HG02938 (cell line): ENCODE results near the gene ACTN3.
"Not testable (repeated sequence)": the region's sequence is repeated elsewhere in the genome, so short reads cannot be mapped to it uniquely, and the experiment has no call there.

Experiments
- ATAC-seq: cut with Tn5 transposase; IDR thresholded peaks from one replicate; pipeline ENCODE4 v1.9.1; 2021; ENCODE audit warnings: mild to moderate bottlenecking, moderate library complexity; ENCODE audit not compliant: unreplicated experiment

Gene ACTN3

DNA sequence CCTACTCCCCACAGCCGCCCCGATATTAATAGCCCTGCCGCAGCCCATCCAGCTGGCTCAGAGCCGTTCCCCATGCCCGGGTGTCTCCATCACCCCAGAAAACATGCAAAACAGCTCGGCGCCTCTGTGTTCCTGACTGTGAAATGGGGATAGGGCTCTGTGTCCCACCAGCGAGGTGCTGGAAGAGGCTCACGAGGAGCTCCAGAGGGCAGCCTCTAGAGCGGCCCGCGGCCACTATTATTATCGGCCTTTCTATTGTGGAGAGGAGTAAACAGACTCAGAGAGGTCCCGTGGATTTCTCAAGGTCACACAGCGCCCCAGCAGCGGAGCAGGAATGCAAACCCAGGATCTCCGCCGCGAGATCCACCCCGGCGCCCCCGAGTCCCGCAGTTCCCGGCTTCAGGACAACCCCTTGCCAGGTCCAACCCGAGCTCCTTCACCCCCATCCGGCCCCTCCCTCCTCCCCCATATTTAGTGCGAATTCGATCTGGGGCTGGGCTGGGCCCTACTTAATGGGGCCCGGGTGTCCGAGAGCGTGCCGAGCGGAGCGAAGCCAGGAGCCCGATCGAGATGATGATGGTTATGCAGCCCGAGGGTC lies at the start of gene ACTN3:
Gene ACTN3 (plus strand): TSS at position 536 of the 598 bp plus-strand sequence. CDS start 35 bp downstream, at position 571.
- ATAC-seq = peak; percentile 9

DNA sequence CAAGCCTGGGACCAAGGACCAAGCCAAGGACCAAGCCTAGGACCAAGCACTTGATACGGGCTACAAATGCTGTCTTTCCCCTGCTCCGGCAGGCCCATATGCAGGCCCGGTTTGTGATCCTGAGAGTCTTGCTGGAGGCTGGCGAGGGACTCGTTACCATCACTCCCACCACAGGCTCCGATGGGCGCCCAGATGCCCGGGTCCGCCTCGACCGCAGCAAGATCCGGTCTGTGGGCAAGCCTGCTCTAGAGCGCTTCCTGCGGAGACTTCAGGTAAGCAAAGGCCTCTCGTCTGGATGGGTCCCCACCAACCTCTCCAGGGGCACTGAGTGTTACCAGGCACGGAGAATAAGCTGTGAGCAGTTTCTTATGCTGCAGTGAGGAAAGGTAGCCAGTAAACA lies 49.5 kb upstream of the ACTN3 start:
- ATAC-seq = no peak

DNA sequence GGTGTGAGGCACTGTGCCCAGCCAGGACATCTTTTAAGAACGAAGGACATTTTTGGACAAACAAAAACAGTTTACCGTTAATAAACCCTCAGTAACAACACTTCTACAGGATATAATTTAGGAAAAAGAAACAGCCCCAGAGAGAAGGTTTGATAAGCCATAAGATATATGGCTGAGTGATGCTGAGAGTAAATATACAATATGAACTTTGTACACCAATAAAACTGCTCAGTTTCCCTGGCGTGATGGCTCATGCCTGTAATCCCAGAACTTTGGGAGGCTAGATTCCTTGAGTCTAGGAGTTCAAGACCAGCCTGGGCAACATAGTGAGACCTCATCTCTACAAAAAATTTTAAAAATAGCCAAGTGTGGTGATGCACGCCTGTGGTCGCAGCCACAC lies 48.2 kb upstream of the ACTN3 start:
- no peak for ATAC-seq

DNA sequence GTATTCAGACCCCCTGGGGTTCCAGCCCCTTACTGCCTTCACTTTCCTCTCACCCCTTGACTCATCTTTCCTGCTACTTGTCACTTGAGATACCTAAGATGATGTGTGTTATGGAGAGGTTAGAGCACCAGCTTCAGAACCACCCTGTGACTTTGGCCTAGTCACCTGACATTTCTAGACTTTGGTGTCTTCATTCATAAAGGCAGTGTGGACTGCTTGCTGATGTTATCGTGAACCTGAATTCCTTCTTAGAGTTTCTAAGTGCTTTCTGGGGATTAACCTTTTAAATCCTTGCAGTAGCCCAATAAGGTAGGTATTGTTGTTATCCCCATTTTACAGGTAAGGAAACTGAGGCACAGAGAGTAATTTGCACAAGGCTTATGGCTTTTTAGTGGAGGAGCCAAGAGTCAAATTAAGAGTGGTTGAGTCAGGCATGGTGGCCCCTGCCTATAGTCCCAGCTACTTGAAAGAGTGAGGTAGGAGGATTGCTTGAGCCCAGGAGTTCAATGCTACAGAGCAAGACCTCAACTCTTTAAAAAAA lies 41.4 kb upstream of the ACTN3 start:
- ATAC-seq = no peak

DNA sequence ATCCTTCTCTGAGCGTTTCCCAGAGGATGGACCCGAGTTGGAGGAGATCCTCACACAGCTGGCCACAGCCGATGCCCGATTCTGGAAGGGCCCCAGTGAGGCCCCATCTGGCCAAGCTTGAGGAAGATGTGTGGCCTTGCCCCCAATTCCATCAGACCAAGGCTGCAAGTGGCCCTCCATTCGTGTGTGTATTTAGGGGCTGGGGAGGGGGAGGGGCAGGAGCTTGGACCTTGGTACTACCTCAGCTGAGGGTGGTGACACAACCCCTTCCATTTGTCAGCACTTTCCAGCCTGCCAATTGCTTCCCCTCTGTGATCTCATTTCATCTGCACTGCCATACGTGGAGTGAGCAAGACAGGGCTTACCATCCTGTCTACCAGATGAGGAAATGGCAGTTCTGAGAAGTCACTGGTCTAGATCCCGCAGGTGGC lies 37.6 kb upstream of the ACTN3 start:
- no peak for ATAC-seq

DNA sequence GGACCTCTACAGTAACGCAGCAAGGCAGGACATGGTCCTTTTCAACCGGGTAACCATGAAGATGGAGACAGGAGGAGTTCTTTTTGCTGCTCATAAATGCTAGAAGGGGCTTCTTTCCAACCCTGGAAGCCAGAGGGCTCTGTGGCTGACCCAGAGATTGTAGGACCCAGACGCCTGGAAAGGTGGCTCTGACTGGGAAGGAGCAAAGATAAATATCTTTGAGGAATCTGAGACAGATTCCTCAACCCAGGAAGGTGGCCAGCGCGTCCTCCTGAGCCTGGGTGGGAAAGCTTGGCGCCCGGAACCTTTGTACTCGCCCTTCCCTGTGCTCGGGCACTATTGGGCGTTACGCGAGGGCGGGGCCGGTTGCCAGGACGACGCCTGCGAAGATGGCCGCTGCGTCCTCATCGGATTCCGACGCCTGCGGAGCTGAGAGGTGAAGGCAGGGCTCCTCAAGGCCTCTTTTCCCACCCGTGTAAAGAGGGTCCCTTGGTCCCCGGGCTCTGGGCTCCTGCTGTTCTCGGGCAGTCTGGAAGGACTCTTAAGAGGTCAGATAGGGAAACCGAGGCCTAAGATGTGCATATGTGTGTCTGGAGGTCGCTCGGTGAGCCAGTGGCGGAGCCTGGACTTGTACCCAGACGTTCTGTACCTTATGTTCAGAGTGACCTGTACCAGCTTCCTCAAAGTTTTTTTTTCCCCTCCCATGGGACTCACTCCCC lies 36.3 kb upstream of the ACTN3 start, which contains the start of gene BBS1:
Gene BBS1 (plus strand): TSS at position 365 of the 719 bp plus-strand sequence. CDS start 25 bp downstream, at position 390.
- ATAC-seq = peak; percentile 78

DNA sequence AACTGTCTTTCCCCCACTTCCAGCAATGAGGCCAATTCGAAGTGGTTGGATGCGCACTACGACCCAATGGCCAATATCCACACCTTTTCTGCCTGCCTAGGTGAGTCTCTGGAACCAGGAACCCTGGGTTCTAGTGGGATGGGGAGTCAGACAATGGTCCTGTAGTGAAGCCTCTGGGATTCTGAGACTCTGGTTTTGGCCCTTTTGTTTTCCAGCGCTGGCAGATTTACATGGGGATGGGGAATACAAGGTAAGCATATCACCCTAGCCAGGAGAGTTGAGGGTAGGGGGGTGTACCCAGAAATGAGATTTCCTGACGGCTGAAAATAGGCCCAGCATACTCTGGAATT lies 35.7 kb upstream of the ACTN3 start:
- ATAC-seq = no peak

DNA sequence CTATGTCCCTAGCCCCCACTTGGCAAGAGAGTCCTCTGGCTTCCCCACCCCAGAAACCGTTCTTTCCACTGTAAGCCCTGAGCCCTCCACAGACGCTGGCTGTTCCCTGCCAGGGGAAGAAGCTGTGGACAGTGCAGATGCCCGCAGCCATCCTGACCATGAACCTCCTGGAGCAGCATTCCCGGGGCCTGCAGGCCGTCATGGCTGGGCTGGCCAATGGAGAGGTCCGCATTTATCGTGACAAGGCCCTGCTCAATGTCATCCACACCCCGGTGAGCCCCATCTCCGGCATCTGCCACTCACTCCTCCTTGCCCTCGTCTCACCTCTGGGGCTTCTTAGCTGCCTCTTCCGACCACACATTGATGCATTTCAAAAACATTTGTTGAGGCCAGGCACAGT lies 23.1 kb upstream of the ACTN3 start:
- ATAC-seq = no peak

DNA sequence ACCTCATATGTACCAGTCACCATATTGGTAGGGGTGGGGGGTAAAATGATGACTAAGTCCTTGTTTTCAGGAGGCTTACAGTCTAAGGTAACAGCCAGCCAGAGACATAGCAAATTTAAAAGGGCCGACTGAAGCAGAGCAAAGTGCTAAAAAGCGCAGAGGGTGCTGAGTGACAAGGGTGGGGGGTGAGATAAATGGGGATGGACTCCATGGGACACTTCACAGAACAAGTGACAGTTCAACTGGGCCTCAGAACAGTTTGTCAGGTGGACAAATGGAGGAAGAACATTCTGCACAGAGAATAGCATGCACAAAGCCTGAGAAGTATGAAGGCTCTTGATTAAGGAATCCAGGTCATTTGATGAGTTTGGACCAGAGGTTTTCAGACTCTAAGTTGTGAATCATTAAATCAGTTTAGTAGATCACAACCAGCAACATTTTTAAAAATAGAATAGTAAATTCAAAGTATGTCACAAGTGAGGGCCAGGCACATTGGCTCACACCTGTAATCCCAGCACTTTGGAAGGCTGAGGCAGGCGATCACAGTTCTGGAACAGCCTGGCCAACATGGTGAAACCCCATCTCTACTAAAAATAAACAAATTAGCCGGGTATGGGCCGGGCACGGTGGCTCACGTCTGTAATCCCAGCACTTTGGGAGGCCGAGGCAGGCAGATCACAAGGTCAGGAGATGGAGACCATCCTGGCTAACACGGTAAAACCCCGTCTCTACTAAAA lies 22.2 kb upstream of the ACTN3 start:
- ATAC-seq = no peak

DNA sequence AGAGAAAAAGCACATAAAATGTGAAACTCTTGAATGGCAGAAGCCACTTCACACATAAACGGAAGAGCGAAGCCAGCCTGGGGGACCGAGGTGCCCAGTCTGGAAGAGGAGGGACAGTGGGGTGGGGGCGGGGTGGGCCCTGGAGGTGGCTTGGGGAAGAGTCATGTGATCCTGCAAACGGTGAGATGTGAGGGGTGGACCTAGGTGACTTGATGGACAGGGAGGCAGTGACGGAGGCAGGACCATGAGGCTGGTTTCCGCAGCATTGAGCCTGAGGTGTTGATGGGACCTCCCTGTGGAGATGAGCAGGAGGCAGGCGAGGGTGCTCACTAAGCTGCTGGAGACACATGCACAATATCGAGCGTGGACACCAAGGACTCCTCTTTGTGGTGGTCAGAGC lies 17.6 kb upstream of the ACTN3 start:
- ATAC-seq = no peak

DNA sequence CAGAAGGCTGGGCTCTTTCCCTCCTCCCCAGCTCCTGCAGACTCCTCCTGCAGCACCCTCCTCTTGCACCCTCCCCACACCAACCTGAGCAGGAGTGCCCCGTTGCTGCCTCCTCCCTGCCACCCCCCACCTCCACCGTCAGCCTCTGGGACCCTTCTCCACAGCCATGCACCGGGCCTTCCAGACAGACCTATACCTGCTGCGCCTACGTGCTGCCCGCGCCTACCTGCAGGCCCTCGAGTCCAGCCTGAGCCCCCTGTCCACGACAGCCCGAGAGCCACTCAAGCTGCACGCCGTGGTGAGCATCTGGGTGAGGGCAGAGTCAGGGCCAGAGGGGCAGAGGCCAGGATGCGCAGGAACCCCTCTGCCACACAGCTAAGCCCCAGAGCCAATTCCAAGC lies 17.0 kb upstream of the ACTN3 start:
- no peak for ATAC-seq

DNA sequence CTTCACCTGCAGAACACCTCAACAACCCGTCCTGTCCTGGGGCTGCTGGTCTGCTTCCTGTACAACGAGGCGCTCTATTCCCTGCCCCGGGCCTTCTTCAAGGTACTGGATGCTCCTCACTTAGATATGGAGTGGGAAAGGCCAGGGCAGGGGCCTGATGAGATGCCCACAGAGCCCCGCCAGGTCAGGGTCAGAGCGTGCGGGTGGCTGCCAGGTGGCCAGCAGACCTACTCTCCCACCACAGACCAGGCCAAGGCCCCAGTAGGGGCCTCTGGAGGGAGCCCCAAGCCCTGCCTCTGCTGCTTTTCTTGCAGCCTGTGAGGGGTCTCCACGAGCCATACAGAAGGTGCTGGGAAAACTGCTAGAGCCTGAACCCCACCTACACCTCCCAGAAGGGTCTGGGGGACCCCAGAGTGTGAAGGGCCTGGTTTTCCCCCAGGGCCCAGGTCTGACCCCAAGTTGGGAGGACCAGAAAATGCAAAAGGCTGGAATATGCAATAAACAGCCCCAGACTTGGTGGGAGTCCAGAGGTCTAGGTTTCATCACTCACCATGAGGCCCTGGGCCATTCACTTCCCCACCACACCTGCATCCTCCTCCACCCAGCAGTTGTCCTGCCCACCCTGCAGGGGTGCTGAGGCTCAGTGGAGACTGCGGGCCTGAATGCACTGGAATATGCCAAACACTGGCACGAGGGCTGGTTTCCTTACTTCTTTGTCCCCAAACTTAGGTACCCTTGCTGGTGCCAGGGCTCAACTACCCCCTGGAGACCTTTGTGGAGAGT lies 15.6 kb upstream of the ACTN3 start:
- no peak for ATAC-seq

DNA sequence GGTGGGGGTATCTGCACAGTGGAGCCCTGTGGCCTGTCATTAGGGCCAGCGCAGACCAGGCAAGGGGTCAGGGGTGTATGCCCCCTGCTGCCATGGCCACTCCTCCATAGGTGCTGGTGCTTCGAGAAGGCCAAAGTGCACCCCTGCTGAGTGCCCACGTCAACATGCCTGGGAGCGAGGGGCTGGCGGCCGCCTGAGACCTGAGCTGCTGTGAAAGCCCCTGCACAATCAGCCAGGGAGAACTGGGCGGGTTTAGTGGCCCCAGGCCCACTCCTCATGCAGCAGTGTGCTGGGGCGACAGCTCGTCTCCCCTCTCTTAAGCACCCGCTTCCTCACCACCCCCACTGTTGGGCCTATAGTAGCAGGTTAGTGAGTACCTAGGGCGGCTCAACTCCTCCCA lies 14.9 kb upstream of the ACTN3 start:
- no peak for ATAC-seq

DNA sequence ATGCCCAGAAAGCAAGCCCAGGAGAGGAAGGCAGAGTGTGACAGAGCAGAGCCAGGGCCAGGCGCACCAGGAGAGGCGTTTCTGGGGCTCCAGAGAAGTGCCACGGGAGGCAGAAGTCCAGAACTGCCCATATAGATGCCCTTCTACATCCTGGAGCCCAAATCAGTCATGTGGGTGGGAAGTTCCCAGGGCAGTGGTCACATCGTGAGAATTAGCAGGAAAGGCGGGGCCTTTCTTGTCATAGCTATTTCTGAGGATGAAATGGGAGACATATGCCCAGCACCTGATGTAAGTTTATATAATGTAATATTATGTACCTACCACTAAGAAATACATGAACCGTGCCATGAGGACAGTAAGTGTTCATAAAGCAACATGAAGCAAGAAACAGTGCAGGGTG lies 13.9 kb upstream of the ACTN3 start:
- ATAC-seq = no peak

DNA sequence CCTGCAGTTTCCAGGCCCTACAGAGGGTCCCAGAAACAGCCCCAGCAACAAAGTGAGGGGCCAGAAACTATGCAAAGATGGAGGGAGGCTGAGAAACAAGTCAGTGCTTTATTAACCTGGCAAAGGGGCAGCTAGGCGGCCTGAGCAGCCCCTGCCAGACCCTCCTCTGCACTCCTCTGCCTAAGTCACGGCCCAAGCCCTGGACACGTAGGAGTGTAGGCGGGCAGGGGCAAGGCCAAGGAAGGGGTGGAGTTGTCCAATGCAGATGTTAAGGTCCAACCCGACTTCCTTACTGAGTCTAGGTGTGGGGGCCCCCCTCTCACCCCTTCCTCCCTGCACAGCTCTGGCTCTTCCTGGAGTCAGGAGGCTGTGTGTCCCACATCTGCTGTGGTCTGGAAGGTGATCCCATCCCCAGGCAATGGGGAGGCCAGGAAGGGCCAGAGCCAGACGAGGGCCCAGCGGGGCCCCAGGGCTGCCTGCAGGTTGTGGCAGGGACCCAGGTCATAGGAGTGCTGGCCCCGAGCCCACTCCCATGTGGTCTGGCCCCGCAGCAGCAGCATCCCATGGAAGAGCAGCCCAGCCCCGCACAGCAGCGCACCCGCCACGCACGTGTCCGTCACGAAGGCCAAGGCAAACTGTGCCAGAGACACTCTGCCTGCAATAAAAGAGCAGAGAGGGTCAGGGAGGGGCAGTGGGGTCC lies 7.4 kb upstream of the ACTN3 start:
- no peak for ATAC-seq

DNA sequence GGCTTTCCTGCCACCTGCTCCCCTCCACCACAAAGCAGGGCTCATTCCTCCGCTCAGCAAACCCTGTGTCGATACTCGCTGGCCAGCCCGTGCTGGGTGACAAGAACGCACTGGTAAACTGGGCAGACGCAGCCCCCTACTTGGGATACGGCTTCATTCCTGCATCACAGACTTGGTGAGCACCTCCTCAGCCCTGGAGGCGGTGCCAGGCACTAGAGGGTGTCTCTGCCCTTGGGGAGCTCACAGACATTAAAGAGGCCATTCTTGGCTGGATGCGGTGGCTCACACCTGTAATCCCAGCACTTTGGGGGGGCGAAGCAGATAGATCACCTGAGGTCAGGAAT lies 6.9 kb upstream of the ACTN3 start:
- ATAC-seq = no peak

DNA sequence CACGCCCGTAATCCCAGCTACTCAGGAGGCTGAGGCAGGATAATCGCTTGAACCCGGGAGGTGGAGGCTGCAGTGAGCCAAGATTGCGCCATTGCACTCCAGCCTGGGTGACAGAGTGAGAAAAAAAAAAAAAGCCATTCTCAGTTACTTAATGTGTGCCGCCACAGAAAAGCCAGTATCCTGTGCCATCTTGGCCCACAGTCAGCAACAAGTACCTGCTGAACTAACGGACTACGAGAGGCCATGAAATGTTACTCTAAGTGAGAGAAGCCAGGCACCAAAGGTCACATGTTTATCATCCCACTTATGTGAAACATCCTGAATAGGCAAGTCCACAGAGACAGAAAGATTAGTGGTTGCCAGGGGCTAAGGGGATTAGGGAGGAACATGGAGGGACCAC lies 6.1 kb upstream of the ACTN3 start:
- ATAC-seq = not testable (repeated sequence)

DNA sequence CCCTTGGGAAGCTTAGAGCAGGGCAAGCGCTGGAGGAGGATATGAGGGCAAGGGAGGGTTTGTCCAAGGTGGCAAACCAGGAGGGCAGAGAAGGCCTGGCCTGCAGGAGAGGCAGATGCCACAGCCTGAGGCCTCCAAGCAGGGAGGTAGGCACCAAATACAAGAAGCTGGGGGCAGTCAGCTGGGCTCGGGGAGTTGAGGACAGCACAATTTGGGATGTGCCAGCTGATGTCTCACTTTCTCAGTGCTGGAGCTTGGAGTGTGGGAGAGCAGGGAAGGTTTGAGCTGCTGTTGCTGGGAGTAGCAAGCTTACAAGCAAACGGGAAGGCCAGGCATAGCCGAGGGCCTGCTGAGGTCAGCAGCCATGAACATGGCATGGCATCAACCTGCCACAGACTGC lies 4.8 kb upstream of the ACTN3 start:
- ATAC-seq = no peak

DNA sequence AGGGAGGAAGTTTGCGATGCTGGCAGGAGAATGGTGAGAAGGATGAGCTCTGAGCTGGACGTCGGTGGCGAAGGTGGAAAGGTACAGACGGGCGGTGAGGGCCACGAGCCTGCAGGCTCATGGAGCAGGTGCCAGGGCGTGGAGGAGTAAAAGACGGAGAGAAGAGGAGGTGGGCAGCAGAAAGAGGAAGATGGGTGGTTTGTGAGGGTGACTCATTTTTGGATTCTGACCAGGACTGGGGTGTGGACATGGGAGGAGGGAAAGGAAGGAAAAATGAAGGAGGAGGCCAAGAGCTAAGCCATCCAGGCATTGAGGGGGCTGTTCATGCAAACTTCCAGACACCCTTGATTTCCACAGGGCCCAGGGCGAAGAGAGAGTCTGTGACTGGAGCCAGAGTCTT lies 4.3 kb upstream of the ACTN3 start:
- ATAC-seq = no peak

DNA sequence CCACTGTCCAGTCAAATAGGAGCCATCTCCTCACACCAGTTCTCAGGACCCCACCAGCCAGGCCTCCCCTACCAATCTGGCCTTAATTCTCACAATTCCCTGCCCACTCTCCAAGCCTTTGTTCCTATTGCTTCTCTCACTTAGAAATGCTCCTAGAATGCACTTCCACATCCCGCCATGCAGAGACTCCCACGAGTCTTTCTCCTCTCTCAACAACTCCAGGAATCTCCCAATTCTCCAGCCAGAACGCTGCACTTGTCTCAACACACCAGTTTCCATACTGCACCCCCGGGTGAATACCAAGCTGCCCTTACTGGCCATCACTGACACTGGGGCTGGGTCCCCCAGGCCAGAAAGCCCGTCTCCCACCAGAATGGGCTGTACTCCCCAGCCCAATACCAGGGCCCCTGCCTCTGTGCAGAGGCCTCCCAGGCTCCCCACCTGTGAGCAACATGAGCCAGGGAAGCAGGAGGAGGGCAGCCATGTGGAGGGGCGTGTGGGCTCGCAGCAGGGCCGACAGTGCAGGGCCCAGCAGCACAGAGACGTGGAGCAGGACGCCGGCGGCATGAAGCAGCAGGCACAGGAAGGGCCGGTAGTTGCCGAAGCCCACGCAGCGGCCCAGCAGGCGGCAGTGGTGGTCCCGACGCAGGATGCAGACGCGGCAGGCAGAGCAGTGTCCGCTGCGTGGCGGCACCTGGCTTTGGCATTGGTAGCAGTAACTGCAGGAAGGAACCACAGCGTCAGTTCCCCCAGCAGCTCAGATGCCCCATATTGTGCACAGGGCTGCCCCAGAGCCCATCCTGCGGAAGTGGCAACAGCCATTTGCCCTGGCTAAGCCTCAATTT lies 3.2 kb upstream of the ACTN3 start:
- ATAC-seq = no peak
